ENCODE measurements around the gene INPP4B. TPM values are rescaled to one million over a fixed set of nuclear protein-coding genes. Genes with fewer than 3 reads are reported as not detected.
A peak's percentile ranks its signal among the peaks of the same experiment; 100 is the strongest.

Gene INPP4B
- polyA plus RNA-seq, 1 donor from 2014 or later: 1.2 TPM

DNA sequence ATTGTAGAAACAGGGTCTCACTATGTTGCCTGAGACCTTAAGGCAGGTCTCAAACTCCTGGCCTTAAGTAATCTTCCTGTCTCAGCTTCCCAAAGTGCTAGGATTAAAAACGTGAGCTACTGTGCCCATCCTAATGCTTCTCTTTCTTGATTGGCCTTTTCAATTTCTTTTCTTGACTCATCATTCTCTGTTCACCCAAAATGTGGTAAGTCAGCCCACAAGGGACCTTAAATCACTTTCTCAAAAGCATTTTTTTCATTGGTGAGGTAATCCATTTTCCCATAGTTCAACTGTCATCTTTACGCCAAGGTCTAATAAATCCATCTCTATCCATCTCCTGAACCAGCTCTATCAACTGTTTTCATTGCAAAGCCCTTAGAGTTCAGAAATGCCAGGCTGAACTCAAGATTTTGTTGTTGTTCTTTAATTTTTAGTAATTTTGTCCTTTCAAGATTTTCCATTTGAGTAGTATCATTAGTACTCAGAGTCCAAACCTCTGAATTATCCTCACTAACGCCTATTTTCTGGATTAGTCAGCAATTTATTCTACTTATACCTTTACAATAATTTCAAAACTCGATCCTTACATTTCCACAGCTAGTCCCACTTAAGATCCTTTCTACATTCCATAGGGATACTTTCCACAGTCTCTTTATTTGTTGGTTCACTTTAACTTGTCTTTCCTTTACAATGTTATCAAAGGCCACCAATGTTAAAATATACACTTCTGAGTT, 681.2 kb downstream of the INPP4B start:
- no peaks in the 10 kb centered on the region for H3K27me3 Mint-ChIP-seq
- H3K4me3 Mint-ChIP-seq: no peak overlapping the region
- H3K27ac Mint-ChIP-seq: no peak overlapping the region
- H3K4me1 Mint-ChIP-seq: no peaks in the 10 kb centered on the region
- H3K36me3 Mint-ChIP-seq: no peaks in the 10 kb centered on the region
- peaks cover 0 to 2% (median 0%) of the 10 kb centered on the region in 3 donors for H3K9me3 Mint-ChIP-seq

DNA sequence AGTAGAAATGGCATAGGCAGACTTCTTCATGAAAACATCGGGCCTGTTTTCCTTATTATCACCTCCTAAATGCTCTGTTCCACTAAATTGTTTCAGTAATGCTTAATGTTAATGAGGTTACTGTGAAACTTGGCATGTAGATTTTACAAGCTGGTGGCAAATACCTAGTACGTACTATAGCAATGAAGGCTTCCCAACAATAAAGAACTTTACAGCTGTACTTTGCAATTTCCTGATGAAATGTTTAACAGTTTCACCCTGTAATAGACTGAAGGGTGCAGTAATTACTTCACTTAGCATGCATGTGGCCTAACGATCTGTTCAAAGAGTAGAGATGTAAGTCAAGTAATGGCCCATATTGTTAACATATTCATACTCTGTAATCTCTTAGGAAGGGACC, 685.0 kb downstream of the INPP4B start:
- peaks cover 0 to 2% (median 0%) of the 10 kb centered on the region in 3 donors for H3K9me3 Mint-ChIP-seq
- no peaks in the 10 kb centered on the region for H3K36me3 Mint-ChIP-seq
- no peaks in the 10 kb centered on the region for H3K27me3 Mint-ChIP-seq
- H3K4me3 Mint-ChIP-seq: no peak overlapping the region
- no peaks in the 10 kb centered on the region for H3K4me1 Mint-ChIP-seq
- H3K27ac Mint-ChIP-seq: no peak overlapping the region

DNA sequence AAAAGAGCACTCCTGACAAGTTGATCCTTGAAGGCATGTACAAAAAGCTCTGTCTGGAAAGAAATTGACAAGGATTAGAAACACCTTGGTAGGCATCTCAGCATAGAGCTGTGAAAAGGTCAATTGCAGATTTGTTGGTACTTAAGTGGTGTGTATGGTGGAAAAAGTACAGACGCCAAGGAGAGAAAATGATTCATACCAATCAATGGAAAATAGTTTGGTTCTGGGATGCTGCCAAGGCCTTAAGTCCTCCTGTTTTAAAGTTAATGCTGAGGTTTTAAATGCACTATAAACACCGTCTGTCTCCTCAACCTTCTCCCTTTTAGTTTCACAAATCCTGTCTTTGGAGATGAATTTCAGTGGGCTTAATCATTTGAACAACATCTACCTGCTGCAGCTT, 685.6 kb downstream of the INPP4B start:
- H3K27ac Mint-ChIP-seq: no peak overlapping the region
- no peaks in the 10 kb centered on the region for H3K36me3 Mint-ChIP-seq
- peaks cover 0 to under 1% (median 0%) of the 10 kb centered on the region in 3 donors for H3K9me3 Mint-ChIP-seq
- H3K4me3 Mint-ChIP-seq: no peak overlapping the region
- no peaks in the 10 kb centered on the region for H3K4me1 Mint-ChIP-seq
- no peaks in the 10 kb centered on the region for H3K27me3 Mint-ChIP-seq

DNA sequence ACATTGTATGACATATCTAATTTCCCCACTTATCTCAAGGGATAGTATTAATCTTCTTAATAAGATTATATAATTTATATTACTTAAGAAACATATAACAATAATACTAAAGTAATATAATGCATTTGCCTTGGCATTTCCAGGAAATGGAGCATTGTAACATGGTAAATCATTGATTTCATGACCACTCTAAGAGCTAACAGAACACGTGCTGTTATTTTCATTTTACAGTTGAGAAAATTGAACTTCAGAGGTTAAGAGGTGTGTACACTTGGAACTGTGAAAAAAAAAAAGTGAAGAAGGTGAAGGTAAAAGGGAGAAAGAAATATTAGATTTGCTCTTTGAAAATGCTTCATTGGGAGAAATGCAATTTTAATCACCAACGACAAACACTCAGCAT, 687.1 kb downstream of the INPP4B start:
- Mint-ChIP-seq H3K27ac (no peak overlapping the region), H3K4me1 (no peaks in the 10 kb centered on the region), H3K36me3 (no peaks in the 10 kb centered on the region), H3K9me3 (no peaks in the 10 kb centered on the region), H3K4me3 (no peak overlapping the region), H3K27me3 (no peaks in the 10 kb centered on the region)

DNA sequence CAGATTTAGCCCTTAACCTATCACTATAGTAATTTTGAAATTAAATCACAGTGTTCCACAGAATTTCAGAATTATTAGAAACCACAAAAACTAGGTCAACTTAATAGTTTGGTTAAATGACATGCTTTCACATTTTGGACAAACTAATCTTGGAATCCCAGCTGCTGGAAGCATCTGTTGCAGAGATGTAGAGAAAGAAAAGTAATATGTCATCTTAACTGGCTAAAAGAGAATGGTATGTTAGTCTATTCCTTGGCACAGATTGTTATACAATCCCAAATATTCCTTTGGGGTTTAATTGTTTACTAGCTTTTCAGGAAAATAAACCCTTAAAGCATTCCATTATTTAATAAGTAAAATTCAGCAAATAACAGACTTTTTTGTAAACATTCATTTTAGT, 689.8 kb downstream of the INPP4B start:
- Mint-ChIP-seq H3K4me1 (no peaks in the 10 kb centered on the region), H3K36me3 (no peaks in the 10 kb centered on the region), H3K4me3 (no peak overlapping the region), H3K27me3 (no peaks in the 10 kb centered on the region), H3K9me3 (no peaks in the 10 kb centered on the region), H3K27ac (no peak overlapping the region)

DNA sequence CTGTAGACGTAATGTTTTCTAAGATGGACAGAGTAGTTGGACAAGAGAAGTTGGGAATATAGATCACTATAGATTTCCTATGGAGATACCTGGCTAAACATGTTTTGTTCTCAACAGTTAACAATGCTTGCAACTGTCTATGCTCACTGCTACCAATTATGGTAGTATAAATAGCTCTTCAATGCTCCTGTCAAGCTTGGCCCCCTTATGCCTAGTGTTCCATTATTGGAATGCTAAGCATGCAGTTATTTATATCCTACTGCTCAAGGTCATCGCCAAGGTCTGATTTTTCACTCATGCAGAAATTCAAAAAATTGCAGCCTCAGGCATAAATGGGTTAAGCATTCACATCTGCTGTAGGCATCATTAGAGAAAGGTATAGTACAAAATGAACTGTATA, 690.8 kb downstream of the INPP4B start:
- no peak overlapping the region for H3K27ac Mint-ChIP-seq

DNA sequence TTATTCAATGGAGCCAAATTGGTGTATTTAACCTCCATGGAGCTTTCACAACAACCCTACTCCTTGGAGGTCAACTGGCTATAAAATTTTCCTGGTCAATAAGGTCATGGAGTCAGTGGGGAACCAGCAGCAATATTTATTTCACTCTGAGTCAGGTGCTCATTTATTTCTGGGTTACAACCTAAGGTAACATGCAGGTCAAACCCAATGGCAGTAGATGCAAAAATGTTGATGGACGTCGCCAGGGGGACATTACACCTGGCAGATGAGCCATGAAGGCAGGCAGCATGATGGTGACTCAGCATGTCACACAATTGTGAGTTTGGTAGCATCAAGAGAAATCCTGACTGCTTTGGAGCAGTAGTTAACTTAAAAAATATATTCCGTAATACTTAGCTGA, 695.6 kb downstream of the INPP4B start:
- Mint-ChIP-seq H3K36me3 (no peaks in the 10 kb centered on the region), H3K4me3 (no peak overlapping the region), H3K9me3 (no peaks in the 10 kb centered on the region), H3K27me3 (no peaks in the 10 kb centered on the region), H3K4me1 (no peaks in the 10 kb centered on the region), H3K27ac (no peak overlapping the region)

More for the DNA sequence above, 690.8 kb downstream of the INPP4B start:
- Mint-ChIP-seq H3K4me1 (no peaks in the 10 kb centered on the region), H3K36me3 (no peaks in the 10 kb centered on the region), H3K4me3 (no peak overlapping the region), H3K9me3 (no peaks in the 10 kb centered on the region), H3K27me3 (no peaks in the 10 kb centered on the region)

DNA sequence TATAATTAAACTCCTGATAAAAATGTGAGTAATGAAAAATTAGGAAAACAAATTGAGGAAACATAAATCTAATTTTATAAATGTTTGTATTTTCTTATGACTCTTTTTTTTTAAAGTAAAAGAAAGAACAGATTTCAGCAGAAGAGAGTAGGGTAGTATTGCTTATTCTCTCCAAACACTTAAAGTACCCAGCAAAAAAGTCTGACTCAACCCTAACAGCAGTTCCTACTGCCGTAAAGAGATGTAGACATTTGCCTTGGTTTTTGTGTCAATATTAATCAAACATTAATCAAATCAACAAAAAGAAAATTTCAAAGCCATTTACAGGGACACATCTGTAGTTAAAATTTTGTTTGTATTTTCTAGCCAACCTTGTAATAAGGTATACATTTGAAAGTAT, 701.3 kb downstream of the INPP4B start:
- H3K4me3 Mint-ChIP-seq: no peak overlapping the region
- H3K36me3 Mint-ChIP-seq: no peaks in the 10 kb centered on the region
- peaks cover 2% of the 10 kb centered on the region for H3K27me3 Mint-ChIP-seq
- H3K27ac Mint-ChIP-seq: no peak overlapping the region
- H3K9me3 Mint-ChIP-seq: no peaks in the 10 kb centered on the region
- no peaks in the 10 kb centered on the region for H3K4me1 Mint-ChIP-seq

DNA sequence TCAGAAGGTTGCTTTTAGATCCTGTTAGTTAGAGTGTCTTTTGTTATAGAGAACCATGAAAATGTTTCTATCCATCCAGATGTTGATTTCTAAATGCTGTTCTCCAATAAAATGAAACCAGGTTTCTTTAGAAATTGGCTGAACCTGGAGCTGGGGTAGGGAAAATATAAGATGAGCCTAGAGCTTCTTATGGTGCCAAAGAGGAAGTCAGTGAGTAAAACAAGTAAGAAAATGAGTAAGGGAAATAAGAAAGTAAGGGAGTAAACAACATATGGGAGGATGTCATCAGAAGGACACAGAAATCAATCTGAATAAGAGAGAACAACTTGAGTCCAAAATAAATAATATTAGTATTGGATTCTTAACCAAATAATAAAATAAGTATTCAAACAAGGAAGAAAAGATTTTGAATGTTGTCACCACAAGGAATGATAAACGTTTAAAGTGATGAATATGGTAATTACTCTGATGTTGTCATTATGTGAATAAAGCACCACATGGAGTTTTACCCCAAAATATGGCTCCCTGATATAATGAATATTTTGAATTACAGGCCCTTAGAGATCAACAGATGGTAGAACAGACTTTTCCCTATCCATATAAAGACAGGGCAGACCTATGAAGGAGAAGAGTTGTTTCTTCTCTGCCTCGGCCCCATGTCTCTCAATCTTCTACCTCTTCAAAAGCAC, 703.6 kb downstream of the INPP4B start:
- Mint-ChIP-seq H3K4me1 (no peaks in the 10 kb centered on the region), H3K27ac (no peak overlapping the region), H3K36me3 (no peaks in the 10 kb centered on the region), H3K9me3 (no peaks in the 10 kb centered on the region), H3K27me3 (peaks cover 2% of the 10 kb centered on the region), H3K4me3 (no peak overlapping the region)

DNA sequence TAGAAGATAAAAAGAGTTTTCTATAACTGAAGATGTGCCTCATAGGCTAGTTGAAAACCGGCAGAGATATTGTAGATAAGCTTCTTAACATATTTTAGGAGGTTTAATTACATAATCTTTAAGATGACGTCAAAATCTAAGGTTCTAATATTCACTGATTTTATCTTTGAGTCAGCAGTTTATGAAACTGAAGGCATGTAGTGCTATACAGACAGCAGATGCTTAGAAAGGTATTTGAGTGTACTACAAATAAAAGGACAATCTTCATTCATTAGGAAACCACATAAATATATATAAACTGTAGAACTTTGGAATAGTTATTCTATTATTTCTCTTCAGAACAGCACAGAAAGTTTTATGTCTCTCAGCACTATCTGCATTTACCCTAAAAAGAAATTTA, 704.9 kb downstream of the INPP4B start:
- H3K27me3 Mint-ChIP-seq: peaks cover 2% of the 10 kb centered on the region
- H3K9me3 Mint-ChIP-seq: no peaks in the 10 kb centered on the region
- no peak overlapping the region for H3K4me3 Mint-ChIP-seq
- no peaks in the 10 kb centered on the region for H3K4me1 Mint-ChIP-seq
- no peak overlapping the region for H3K27ac Mint-ChIP-seq
- H3K36me3 Mint-ChIP-seq: no peaks in the 10 kb centered on the region

DNA sequence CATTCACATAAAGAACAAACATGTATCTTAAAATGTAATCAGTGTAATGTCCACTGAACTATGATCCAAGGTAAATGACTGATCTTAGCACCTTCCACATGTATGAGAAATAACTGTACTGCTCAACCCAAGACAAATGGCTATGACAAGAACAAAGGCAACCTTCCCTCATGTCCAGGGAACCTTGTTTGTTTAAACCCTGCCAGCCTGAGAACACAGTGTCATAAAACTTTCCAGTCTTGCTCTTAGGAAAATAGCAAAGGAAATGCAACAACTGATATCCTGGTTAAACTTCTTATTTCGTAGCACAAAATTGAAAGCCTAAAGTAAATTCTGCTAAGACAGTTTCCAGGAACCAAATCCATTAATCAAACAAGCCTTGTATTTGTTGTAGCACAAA, 715.4 kb downstream of the INPP4B start:
- H3K4me1 Mint-ChIP-seq: no peaks in the 10 kb centered on the region
- no peaks in the 10 kb centered on the region for H3K9me3 Mint-ChIP-seq
- H3K4me3 Mint-ChIP-seq: no peak overlapping the region
- no peaks in the 10 kb centered on the region for H3K36me3 Mint-ChIP-seq
- no peak overlapping the region for H3K27ac Mint-ChIP-seq
- H3K27me3 Mint-ChIP-seq: peaks cover 1% of the 10 kb centered on the region

DNA sequence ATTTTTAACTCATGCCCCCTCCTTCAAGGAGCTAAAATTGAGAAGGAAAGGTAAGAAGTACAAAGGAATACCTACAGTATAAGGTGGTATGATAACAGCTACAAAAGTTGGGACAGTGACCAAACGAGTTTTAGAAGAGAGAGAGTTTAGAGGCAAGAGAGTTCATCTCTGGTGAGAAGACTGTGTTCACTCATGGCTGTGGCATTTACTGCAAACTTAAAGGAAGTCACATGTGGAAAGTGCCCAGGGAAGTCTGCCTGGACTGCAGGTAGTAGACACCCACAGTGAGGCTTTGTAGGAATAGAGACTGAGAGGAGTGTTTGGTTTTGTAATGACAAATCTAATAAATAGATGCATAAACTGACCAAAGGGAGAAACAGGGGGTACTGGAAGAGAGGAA, 716.2 kb downstream of the INPP4B start:
- Mint-ChIP-seq H3K36me3 (no peaks in the 10 kb centered on the region), H3K4me3 (peak overlapping the region in 1 of 4 donors; percentile 20), H3K27ac (no peak overlapping the region), H3K4me1 (no peaks in the 10 kb centered on the region), H3K27me3 (peaks cover 1% of the 10 kb centered on the region), H3K9me3 (no peaks in the 10 kb centered on the region)

DNA sequence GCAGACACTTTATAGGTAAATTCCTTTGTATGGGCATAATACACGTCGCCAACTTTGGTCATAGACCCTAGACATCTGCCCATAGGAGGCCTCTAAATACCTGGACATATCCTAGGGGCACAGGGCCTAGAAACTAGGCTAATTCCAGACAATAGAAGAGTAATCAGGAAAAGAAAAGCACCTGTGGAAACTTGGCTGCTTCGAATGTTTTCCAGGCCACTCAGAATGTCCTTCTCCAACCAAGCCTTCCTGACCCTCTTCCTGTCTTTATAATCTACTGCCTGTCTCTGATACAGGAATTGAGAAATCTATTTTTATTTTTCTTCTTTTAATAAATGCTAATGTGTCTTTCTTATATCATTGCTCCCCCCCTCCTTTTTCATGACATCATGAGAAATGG, 716.6 kb downstream of the INPP4B start:
- Mint-ChIP-seq H3K27ac (no peak overlapping the region), H3K4me1 (no peaks in the 10 kb centered on the region), H3K27me3 (peaks cover 1% of the 10 kb centered on the region), H3K9me3 (no peaks in the 10 kb centered on the region), H3K4me3 (no peak overlapping the region), H3K36me3 (no peaks in the 10 kb centered on the region)

DNA sequence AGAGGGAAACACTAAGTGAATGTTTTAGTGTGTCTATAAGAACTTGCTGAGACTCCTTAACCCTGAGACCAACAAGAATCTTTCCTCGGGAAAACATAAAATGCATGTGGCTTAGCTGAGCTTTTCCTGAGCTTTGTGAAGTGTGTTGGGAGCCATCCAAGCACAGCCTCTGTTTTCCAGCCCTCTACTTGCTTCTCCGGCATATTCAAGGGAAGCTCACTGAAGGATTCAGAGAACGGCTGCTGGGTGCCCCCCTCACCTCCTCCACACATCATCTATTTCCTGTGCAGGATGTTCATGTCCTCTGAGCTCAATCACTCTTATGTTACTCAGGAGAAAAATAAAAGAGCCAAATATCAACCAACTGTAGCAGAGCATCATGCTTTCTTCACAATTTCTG, 717.6 kb downstream of the INPP4B start:
- Mint-ChIP-seq H3K4me3 (no peak overlapping the region), H3K27ac (no peak overlapping the region)

DNA sequence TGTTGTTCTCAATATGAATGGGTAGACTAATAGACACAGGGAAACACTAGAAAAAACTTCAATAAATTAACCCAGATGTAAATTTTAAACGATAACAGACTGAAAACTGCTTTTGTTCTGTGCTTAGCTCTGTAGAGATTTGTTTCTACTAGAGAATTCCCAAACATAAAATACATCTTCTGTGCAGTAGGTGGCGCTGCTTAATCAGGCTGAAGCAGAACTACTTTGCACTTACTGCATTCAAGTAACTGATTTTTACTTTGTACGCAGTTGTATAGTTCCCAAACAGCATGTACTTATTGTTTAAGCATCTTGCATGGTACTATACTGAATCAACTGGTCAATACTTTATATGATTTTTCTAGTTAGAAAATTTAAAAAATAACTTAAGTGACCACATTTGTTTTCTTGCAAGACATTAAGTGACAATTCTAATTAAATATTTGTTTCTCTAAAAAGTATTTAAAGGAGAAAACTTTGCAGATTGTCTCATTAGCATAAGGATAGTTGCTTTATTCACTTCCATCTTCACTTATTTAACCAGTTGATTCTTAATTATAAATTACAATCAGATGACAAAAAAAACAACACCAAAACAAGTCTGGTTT, 719.1 kb downstream of the INPP4B start:
- H3K27me3 Mint-ChIP-seq: peaks cover 1% of the 10 kb centered on the region
- no peaks in the 10 kb centered on the region for H3K36me3 Mint-ChIP-seq
- no peak overlapping the region for H3K27ac Mint-ChIP-seq
- no peaks in the 10 kb centered on the region for H3K4me1 Mint-ChIP-seq
- H3K4me3 Mint-ChIP-seq: no peak overlapping the region
- no peaks in the 10 kb centered on the region for H3K9me3 Mint-ChIP-seq

More for the DNA sequence above, 717.6 kb downstream of the INPP4B start:
- Mint-ChIP-seq H3K27me3 (peaks cover 1% of the 10 kb centered on the region), H3K9me3 (no peaks in the 10 kb centered on the region), H3K4me1 (no peaks in the 10 kb centered on the region), H3K36me3 (no peaks in the 10 kb centered on the region)

DNA sequence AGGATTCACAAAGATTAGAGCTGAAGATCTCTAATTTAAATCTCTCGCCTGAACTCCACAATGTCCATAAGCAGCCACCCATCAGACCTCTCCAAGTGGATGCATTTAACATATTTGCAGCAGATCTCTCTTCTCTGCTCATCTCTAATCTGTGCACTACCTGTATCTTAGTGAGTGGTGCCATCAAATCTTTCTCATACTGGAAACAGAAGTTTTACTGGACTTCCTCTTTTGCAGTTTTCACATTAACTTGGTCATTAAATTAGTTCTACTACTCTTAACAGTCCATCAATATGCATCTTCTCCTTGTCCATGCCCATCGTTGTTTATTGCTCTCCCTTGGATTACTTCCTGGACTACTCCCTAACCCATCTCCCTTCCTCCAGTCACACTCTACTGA, 721.2 kb downstream of the INPP4B start:
- Mint-ChIP-seq H3K4me3 (no peak overlapping the region), H3K36me3 (no peaks in the 10 kb centered on the region), H3K4me1 (no peaks in the 10 kb centered on the region), H3K27ac (no peak overlapping the region), H3K27me3 (no peaks in the 10 kb centered on the region), H3K9me3 (no peaks in the 10 kb centered on the region)

Measured in IgD-negative memory B cell (primary cell).